Anterior cingulate cortex (tissue), 58 donors: ENCODE results near the gene SCFD2.

ENCODE experiments used
- DNase-seq, 58 donors: peaks; one replicate each; lab custom pipeline; 2025; lab: John Stamatoyannopoulos, UW

SCFD2 gene

DNA sequence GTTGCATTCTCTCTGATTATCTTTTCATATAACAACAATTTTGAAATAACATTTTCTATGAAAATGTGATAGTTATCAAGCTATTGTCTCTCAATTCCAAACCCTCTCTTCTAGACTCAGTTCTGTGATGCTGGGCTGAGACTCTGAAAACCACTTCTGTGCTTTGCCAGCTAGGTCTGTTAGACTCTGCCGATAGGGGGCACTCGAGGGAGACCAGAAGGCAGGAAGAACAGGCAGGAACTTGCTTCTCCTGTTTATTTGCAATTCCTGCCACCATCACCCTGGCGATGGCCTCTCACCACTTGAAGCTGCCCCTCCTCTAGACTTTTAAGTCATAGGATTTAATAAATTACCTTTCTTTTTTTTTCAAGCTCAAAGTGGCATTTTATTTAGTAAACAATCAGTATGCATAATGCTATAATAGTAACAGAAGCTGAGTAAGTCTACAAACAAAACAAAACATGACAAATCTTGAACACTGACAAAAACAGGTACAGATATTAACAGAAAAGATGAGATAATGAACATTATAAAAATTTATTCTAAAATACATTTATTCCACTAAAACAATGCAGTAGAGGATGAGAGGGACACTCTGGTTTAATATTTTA is 454.1 kb downstream of the SCFD2 start:
- peak in 36 of 58 donors; percentile 1 to 59 (median 20) for DNase-seq

DNA sequence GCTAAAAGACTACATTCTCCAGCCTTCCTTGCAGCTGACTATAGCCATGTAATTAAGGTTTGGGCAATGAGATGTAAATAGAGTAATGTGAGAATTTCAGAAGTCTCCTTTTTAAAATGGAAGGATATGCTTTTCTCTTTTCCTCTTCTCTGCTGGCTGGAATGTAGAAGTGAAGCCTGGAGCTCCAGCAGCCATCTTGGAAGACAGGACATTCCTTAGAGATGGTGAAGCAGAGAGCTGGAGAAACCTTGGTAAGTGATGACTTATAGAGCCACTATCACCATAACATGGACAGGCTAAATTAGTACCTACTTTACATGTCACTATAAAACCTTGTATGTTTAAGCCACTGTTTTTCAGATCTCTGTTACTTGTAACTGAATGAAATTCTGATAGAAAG is 455.7 kb downstream of the SCFD2 start:
- no peak for DNase-seq

DNA sequence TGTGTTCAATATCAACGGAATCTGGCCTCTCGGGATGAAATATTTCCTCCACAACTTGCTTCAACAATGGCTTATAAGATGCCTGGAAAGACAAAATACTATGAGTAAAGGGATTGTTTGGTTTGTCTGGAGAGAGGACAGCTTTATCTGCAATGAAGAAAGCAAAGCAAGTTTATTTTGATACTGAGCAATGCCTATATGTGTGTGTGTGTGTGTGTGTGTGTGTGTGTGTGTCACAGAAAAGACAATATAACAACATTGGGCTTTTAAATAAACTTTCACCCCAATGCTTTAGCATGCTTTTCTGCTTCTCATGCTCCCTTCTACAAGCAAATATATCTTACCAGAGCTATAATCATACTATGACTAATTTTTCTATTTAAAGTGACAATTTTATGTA is 458.4 kb downstream of the SCFD2 start:
- no peak for DNase-seq

GRCh38 chr4:52904421-52904820 is 461.4 kb downstream of the SCFD2 start:
- DNase-seq = no peak

DNA sequence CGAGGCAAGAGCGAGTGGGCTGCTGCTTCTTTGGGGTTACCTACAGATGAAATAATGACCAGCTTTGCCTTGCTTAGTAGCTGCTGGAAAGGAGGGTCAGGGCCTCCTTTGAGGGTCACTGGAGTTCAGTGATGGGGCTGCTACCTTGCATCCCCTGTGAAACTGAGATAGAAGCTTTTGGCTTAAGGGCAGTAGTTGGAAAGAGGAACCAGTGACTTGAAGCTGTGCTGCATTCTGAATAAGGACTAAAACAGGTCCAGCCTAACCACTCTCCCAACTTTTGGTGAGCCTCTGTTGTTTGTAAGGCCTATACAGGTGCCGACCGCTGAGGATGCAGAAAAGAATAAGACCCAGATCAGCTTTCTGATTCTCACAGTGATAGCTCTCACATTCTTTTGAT is 462.6 kb downstream of the SCFD2 start:
- no peak for DNase-seq

GRCh38 chr4:52894443-52894842 is 471.4 kb downstream of the SCFD2 start:
- DNase-seq = no peak

DNA sequence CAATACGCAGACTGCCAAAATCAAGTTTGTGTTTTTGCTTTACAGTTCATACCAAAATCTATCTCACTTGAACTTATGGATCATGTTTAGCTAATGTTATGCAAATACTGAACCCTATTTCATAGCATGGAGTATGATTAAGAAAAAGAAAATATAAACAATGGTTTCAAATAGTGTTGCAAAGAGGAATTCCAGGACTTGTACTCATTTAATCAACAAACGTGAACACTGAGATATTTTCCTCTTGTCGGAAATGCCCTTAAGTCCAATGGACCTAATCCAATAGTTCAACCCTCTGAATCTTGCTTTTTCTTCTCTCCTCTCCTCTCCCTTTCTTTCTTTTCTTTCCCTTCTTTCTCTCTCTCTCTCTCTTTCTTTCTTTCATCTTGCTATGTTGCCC is 473.0 kb downstream of the SCFD2 start:
- DNase-seq = no peak

GRCh38 chr4:52891743-52892142 is 474.1 kb downstream of the SCFD2 start:
- no peak for DNase-seq

DNA sequence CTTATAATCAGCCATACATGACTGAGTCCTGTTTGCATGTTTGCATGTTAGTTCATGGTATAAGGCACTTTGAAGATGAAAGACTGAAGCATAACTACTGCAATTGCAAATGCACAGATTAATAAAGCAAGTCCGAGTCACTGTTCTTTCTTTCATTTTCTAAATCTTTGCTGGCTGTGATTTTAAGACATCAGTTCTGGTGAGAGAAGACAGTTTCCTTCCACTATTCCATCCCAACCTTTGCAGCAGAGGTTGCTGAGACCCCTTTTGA is 475.4 kb downstream of the SCFD2 start:
- DNase-seq = no peak

- no peak for DNase-seq
Observed at GRCh38 chr4:52889778-52890520, 475.9 kb downstream of the SCFD2 start.

DNA sequence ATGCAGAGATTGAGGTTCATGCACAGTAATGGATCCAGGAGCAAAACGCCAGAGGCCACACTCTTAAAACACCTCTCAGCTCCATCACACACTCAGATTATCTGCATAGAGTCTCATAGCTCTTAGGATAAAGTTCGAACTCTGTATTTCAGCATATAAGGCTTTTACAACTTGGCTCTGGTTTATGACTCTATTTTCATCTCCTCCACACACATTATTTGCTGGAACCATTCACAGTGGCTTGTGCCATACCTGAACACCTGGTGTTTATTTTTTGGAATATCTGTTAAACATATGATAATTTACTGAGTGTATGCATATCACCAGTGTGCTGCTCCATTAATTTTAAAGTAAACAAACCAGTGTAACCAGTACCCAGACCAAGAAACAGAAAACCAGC is 476.5 kb downstream of the SCFD2 start:
- DNase-seq = no peak

DNA sequence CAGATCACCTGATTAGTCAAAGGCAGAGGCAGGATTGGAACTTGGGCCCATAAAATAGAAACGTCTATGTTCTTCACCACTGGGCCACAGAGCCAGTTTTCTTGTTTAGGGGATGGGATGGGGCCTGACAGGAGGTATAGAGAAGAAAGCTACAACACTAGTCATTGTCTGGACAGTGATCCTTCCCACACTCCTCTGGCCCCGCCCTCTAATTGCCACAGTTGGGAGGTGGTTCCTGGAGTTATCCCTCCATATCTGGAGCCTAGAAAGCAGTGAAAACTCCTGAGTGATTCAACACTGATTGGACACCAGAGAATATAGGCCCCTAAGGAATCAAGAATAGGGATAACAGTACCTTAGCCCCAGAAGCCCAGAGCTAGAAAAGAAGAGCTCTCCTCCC is 480.9 kb downstream of the SCFD2 start:
- no peak for DNase-seq

GRCh38 chr4:52883707-52884669 is 481.9 kb downstream of the SCFD2 start:
- DNase-seq = no peak

DNA sequence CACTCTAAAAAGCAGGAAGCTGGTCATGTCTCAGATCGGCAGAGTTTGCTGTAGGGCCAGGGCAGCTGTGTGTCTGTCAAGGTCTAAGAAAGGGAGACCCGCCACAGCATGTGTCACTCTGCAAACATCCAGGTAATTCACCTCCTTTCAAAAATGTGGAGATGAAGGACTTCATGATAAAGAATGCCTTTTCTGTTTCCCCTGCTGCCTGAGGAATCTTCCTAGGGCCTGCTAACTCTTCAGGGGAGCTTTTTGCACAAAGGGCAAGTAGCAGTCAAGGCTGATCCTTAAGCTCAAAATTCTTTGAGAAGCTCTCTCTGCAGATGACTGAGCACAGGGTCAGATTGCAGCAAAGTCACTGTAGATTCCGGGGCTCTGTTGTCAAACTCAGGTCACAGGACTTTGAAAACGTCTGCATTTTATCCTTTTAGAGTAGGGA is 482.7 kb downstream of the SCFD2 start:
- no peak for DNase-seq

DNA sequence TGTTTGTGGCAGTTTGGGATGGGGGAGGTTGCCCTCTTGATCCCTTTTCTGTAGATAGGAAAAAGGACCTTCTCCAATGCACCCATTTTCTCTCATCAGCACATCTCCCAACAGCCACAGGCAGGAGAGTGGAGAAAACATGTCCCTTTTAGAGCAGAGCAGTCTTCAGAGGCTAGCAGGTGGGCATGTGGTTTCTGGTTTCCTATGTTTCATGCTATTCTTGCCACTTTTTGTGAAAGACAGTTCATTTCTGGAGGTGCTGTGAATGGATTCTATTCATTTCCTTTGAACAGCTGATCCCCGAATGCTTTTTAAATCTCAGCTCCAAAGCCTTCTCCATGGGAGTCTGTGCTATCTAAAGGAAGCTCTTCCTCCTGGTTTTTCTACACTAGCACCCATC is 484.9 kb downstream of the SCFD2 start:
- no peak for DNase-seq

DNA sequence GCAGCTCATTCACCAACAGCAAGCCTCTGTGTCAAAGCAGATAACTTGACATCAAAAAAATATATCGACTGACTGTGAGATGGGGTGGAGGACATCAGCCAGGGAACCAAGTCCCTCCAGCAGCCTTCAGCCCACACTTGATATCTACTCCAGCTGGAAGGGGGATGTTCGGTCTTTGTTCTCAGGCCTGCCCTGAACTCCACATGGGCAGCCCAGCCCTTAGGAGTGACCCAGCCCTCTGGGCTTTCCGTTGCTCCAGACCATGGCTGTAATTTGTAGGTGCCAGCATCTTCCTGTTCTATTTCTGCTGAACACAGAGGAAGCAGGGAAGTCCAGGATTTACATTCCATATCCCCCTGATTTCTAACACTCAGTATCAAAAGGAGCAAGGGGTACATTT is 486.4 kb downstream of the SCFD2 start:
- DNase-seq = no peak

- DNase-seq = no peak
Observed at GRCh38 chr4:52877694-52878093, 488.2 kb downstream of the SCFD2 start.

DNA sequence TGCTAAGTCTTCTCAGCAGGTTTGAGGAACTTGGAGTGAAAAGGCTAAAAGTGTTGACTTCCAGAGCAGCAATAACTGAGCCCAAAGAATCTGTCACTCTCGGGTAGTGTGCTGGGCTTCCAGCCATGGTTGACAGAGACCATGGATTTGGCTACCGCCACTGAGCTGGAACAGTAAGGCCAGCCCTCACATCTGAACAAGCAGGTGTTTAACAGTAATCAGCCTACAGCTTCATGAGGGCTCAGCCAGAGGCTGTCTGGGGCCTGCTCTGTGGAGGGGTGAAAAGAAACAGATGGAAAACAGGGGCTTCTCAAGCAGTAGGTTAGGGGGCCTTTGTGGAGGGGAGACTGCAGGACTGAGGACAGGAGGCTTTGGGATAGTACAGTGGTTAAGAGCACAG is 488.8 kb downstream of the SCFD2 start:
- DNase-seq = no peak

DNA sequence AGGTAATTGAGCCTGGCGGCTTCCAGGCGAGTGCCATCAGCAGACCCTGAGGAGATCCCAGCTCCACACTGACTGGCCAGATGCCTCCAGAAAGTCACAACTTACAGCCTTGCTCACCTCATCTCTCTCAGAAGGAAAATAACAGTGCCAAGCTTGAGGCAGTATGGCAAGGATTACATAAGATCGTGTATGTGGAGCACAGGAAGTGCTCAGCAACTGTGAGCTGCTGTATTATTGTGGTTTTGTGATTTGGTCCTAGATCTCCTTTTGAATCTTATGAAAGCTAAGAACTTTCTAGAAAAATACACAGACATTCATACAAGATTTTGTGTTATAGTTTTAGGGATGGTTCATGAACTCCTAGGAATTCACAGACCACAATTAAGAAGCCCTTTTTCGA is 489.8 kb downstream of the SCFD2 start:
- DNase-seq = no peak

GRCh38 chr4:52874948-52875347 is 490.9 kb downstream of the SCFD2 start:
- no peak for DNase-seq

GRCh38 chr4:52873861-52874343 is 492.0 kb downstream of the SCFD2 start:
- no peak for DNase-seq
